ENCODE results near the gene RAB5B.
A peak's percentile ranks its signal among the peaks of the same experiment; 100 is the strongest.

The RAB5B gene

GRCh38 chr12:55974308-55974730, 441 bp downstream of the RAB5B start (continued):
- no peak for TF ChIP-seq ZNF138 (tag by site-specific recombination; IDR thresholded peaks at IDR 0.05; ENCODE audit: borderline replicate concordance)
- no peak for TF ChIP-seq ZNF391 (tag by site-specific recombination; IDR thresholded peaks at IDR 0.05; ENCODE audit: borderline replicate concordance, low read depth)
- no peak for TF ChIP-seq ZNF488 (tag by site-specific recombination; IDR thresholded peaks at IDR 0.05)
- no peak for TF ChIP-seq MEIS1 (CRISPR knock-in tag; IDR thresholded peaks at IDR 0.05; ENCODE audit: borderline replicate concordance)
- TF ChIP-seq ZBTB6 (tag by site-specific recombination; IDR thresholded peaks at IDR 0.05): no peak
- TF ChIP-seq ZNF501 (tag by site-specific recombination; IDR thresholded peaks at IDR 0.05): peak; percentile 10; the same call in 1 of the 2 replicates
- TF ChIP-seq, protein P1, sequence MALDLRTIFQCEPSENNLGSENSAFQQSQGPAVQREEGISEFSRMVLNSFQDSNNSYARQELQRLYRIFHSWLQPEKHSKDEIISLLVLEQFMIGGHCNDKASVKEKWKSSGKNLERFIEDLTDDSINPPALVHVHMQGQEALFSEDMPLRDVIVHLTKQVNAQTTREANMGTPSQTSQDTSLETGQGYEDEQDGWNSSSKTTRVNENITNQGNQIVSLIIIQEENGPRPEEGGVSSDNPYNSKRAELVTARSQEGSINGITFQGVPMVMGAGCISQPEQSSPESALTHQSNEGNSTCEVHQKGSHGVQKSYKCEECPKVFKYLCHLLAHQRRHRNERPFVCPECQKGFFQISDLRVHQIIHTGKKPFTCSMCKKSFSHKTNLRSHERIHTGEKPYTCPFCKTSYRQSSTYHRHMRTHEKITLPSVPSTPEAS (tag by site-specific recombination; IDR thresholded peaks at IDR 0.05): peak; percentile 40; the same call in 1 of the 2 replicates
- TF ChIP-seq, protein P2, sequence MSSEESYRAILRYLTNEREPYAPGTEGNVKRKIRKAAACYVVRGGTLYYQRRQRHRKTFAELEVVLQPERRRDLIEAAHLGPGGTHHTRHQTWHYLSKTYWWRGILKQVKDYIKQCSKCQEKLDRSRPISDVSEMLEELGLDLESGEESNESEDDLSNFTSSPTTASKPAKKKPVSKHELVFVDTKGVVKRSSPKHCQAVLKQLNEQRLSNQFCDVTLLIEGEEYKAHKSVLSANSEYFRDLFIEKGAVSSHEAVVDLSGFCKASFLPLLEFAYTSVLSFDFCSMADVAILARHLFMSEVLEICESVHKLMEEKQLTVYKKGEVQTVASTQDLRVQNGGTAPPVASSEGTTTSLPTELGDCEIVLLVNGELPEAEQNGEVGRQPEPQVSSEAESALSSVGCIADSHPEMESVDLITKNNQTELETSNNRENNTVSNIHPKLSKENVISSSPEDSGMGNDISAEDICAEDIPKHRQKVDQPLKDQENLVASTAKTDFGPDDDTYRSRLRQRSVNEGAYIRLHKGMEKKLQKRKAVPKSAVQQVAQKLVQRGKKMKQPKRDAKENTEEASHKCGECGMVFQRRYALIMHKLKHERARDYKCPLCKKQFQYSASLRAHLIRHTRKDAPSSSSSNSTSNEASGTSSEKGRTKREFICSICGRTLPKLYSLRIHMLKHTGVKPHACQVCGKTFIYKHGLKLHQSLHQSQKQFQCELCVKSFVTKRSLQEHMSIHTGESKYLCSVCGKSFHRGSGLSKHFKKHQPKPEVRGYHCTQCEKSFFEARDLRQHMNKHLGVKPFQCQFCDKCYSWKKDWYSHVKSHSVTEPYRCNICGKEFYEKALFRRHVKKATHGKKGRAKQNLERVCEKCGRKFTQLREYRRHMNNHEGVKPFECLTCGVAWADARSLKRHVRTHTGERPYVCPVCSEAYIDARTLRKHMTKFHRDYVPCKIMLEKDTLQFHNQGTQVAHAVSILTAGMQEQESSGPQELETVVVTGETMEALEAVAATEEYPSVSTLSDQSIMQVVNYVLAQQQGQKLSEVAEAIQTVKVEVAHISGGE (tag by site-specific recombination; conservative IDR thresholded peaks at IDR 0.05; ENCODE audit: low read depth): 0 out of 2 replicates have a peak, but pooled peaks have one; percentile 29
- no peak for TF ChIP-seq ZNF140 (tag by site-specific recombination; IDR thresholded peaks at IDR 0.05)
- TF ChIP-seq ZNF423 (tag by site-specific recombination; IDR thresholded peaks at IDR 0.05): no peak
- TF ChIP-seq YY1 (tag by site-specific recombination; IDR thresholded peaks at IDR 0.05): no peak
- no peak for TF ChIP-seq ZNF112 (tag by site-specific recombination; IDR thresholded peaks at IDR 0.05)
- TF ChIP-seq ZNF654 (tag by site-specific recombination; IDR thresholded peaks at IDR 0.05; ENCODE audit: low read depth): no peak
- 0 out of 2 replicates have a peak, but pooled peaks have one; percentile 6 for TF ChIP-seq ZFP69B (tag by site-specific recombination; IDR thresholded peaks at IDR 0.05)
- TF ChIP-seq ZNF580 (tag by site-specific recombination; IDR thresholded peaks at IDR 0.05): no peak
- TF ChIP-seq, protein P3, sequence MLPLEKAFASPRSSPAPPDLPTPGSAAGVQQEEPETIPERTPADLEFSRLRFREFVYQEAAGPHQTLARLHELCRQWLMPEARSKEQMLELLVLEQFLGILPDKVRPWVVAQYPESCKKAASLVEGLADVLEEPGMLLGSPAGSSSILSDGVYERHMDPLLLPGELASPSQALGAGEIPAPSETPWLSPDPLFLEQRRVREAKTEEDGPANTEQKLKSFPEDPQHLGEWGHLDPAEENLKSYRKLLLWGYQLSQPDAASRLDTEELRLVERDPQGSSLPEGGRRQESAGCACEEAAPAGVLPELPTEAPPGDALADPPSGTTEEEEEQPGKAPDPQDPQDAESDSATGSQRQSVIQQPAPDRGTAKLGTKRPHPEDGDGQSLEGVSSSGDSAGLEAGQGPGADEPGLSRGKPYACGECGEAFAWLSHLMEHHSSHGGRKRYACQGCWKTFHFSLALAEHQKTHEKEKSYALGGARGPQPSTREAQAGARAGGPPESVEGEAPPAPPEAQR (tag by site-specific recombination; IDR thresholded peaks at IDR 0.05): no peak
- TF ChIP-seq ZIC2 (tag by site-specific recombination; IDR thresholded peaks at IDR 0.05): no peak
- peak; percentile 42; the same call in 1 of the 2 replicates for TF ChIP-seq BCL11A (tag by site-specific recombination; IDR thresholded peaks at IDR 0.05; ENCODE audit: low read depth)
- no peak for TF ChIP-seq ZNF239 (tag by site-specific recombination; IDR thresholded peaks at IDR 0.05)
- no peak for TF ChIP-seq ZNF549 (tag by site-specific recombination; IDR thresholded peaks at IDR 0.05)
- TF ChIP-seq ZNF202 (tag by site-specific recombination; IDR thresholded peaks at IDR 0.05; ENCODE audit: borderline replicate concordance): no peak
- TF ChIP-seq, protein P4, sequence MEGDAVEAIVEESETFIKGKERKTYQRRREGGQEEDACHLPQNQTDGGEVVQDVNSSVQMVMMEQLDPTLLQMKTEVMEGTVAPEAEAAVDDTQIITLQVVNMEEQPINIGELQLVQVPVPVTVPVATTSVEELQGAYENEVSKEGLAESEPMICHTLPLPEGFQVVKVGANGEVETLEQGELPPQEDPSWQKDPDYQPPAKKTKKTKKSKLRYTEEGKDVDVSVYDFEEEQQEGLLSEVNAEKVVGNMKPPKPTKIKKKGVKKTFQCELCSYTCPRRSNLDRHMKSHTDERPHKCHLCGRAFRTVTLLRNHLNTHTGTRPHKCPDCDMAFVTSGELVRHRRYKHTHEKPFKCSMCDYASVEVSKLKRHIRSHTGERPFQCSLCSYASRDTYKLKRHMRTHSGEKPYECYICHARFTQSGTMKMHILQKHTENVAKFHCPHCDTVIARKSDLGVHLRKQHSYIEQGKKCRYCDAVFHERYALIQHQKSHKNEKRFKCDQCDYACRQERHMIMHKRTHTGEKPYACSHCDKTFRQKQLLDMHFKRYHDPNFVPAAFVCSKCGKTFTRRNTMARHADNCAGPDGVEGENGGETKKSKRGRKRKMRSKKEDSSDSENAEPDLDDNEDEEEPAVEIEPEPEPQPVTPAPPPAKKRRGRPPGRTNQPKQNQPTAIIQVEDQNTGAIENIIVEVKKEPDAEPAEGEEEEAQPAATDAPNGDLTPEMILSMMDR (tag by site-specific recombination; IDR thresholded peaks at IDR 0.05): no peak
- TF ChIP-seq SP2 (tag by site-specific recombination; IDR thresholded peaks at IDR 0.05): no peak
- TF ChIP-seq ZEB2 (tag by site-specific recombination; IDR thresholded peaks at IDR 0.05): peak; percentile 7; the same call in 1 of the 2 replicates
- TF ChIP-seq, protein P5, sequence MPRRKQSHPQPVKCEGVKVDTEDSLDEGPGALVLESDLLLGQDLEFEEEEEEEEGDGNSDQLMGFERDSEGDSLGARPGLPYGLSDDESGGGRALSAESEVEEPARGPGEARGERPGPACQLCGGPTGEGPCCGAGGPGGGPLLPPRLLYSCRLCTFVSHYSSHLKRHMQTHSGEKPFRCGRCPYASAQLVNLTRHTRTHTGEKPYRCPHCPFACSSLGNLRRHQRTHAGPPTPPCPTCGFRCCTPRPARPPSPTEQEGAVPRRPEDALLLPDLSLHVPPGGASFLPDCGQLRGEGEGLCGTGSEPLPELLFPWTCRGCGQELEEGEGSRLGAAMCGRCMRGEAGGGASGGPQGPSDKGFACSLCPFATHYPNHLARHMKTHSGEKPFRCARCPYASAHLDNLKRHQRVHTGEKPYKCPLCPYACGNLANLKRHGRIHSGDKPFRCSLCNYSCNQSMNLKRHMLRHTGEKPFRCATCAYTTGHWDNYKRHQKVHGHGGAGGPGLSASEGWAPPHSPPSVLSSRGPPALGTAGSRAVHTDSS (tag by site-specific recombination; IDR thresholded peaks at IDR 0.05): no peak
- TF ChIP-seq, protein P6, sequence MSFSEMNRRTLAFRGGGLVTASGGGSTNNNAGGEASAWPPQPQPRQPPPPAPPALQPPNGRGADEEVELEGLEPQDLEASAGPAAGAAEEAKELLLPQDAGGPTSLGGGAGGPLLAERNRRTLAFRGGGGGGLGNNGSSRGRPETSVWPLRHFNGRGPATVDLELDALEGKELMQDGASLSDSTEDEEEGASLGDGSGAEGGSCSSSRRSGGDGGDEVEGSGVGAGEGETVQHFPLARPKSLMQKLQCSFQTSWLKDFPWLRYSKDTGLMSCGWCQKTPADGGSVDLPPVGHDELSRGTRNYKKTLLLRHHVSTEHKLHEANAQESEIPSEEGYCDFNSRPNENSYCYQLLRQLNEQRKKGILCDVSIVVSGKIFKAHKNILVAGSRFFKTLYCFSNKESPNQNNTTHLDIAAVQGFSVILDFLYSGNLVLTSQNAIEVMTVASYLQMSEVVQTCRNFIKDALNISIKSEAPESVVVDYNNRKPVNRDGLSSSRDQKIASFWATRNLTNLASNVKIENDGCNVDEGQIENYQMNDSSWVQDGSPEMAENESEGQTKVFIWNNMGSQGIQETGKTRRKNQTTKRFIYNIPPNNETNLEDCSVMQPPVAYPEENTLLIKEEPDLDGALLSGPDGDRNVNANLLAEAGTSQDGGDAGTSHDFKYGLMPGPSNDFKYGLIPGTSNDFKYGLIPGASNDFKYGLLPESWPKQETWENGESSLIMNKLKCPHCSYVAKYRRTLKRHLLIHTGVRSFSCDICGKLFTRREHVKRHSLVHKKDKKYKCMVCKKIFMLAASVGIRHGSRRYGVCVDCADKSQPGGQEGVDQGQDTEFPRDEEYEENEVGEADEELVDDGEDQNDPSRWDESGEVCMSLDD (tag by site-specific recombination; IDR thresholded peaks at IDR 0.05): no peak
